CD4-positive, alpha-beta T cell treated with Interleukin-2 at 100 ng/mL for 4 hours (primary cell): ENCODE data around the gene KRTAP10-8.
A peak's percentile ranks its signal among the peaks of the same experiment; 100 is the strongest.
"Not testable (repeated sequence)": the region's sequence is repeated elsewhere in the genome, so short reads cannot be mapped to it uniquely, and the experiment has no call there.

Experiments used
- DNase-seq: peaks from one replicate; pipeline ENCODE4 v3.0.0-alpha.2; 2020; ENCODE audit warnings: low spot score

KRTAP10-8 gene

DNA sequence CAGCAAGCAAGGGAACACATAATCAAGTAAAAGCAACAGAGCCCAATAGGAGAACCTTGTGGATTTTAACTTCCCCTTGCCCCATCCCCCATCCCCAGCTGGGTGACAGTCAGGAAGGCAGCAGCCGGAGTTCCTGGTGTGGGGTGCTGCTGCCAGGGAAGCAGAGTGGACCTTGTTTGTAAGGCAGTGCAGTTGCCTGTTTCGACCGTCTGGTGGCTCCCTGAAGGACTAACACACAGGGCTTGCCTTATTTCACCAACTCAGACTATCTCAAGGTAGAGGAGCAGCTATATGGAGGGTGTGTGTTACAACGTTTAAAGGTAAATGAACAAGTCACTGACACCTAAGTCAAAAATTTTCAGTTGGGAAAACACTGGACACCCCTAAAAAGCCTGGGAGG lies 6.6 kb downstream of the KRTAP10-8 start:
- DNase-seq: no peak

DNA sequence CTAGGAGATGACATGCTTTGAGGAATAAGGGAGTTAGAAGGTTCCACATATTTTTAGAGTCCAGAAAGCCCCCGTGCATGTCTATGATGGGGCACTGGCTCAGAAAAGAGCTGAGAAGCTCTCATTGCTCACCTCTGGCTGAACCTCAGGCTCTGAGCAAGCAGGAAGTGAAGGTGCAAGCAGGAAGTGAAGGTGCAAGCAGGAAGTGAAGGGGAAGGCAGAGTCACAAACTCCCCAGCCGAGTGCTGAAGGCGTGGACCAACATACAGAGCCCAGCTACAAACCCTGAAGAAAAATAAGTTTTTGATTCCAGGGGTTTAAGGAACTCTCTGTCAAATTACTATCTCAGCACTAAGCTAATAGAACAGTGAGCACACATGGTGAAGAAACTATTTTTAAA lies 7.0 kb downstream of the KRTAP10-8 start:
- peak; percentile 74 for DNase-seq

DNA sequence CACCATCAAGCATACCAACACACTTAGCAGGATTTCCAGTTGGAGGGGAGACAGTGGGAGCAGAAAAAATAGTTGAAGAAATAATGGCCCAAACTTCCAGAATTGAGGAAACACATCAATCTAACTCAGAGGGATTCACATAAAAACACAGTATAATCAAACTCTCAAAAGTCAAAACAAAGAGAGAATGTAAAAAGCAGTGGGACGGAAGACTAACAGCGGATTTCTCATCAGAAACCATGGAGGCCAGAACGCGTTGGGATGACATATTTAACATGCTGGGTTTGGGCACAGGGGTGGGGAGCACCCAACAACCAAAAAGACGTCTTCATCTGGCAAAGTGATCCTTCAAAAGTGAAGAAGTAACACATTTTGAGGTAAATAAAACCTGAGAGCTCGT lies 8.0 kb downstream of the KRTAP10-8 start:
- DNase-seq: no peak

DNA sequence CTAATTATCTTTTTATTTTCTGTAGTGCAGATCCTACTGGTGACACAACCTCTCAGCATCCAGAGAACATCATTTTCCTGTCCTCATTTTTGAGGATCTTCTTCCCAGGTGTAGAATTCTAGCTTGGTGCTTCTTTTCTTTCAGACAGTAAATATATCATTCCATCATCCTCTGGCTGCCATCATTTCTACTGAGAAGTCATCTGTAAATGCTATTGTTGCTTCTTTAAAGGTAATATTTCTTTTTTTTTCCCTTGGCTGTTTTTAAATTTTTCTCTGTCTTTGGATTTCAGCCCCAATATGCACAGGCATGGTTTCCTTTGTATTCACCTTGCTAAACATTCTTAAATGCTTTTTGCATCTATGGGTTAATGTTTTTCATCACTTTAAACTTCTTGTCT lies 11.7 kb downstream of the KRTAP10-8 start:
- DNase-seq: no peak

DNA sequence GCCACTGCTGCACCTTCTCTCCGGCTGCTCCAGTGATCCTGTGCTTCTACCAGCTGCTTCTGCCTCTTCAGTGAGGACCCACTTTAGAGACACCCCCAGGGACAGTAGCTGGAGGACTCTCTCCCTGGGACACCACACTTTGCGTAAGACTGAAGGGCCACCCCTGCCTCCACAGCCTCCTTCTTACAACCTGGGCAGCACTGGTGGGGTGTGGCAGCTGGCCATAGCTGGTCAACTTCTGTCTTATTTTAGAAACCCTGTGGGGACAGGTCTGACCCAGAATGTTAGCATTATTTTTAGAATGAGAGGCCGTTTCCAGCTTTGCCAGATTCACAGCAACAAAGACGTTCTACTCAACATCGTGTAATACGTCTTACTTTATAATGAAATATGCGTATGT lies 13.9 kb downstream of the KRTAP10-8 start:
- DNase-seq: no peak

DNA sequence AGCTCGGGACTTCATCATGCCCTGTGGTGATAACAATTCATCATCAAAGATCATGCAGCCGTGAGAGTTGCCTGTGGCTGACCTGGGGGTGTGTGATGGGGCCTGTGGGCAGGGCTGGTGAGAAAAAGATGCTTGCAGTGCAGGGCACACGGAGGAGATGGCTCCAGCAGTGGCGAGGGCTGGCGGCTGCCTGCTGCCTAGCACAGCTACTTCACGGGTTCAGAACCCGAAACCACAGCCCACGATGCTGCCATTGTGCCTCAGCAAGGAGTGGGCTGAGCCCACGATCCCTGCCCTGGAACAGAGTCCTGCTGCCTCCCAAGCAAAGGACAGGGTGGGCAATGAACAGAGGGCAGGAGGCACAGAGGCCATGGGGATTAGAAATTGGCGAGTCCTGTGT lies 14.4 kb downstream of the KRTAP10-8 start:
- peak; percentile 33 for DNase-seq

- no peak for DNase-seq
These were observed 14.8 kb downstream of the KRTAP10-8 start, which contains the start of gene KRTAP10-9 for GRCh38 chr21:44626673-44627143. KRTAP10-9 (plus strand) TSS chr21:44627093; CDS start chr21:44627172, 79 bp downstream.

- not testable (repeated sequence) for DNase-seq
These were observed 15.4 kb downstream of the KRTAP10-8 start for GRCh38 chr21:44627181-44627822.

GRCh38 chr21:44627831-44628233 lies 16.0 kb downstream of the KRTAP10-8 start:
- not testable (repeated sequence) for DNase-seq

GRCh38 chr21:44628707-44629391 lies 17.0 kb downstream of the KRTAP10-8 start:
- no peak for DNase-seq

DNA sequence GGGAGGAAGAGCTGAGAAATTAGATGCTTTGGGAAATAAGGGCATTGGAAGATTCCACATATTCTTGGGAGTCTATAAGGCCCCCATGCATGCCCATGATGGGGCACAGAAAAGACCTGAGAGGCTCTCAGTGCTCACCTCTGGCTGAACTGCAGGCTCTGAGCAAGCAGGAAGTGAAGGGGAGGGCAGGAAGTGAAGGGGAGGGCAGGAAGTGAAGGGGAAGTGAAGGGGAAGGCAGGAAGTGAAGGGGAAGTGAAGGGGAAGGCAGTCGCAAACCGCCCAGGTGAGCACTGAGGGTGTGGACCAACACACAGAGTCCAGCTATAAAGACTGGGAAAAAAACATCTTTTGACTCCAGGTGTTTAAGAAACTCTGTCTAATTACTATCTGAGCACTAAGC lies 18.6 kb downstream of the KRTAP10-8 start:
- DNase-seq: no peak

DNA sequence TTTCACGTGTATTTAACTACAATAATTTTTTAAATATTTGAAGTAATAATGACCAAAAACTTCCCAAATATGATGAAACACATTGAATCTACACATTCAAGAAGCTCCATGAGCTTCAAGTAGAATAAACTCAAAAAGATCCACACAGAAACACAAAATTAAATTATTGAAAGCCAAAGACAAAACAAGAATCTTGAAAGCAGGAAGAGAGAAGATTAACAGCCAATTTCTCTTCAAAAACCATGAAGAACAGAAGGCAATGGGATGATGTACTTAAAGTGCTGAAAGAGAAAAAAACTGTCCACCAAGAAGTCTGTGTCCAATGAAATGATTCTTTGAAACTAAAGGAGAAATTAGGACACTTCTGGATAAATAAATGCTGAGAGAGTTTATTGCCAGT lies 20.2 kb downstream of the KRTAP10-8 start:
- no peak for DNase-seq

DNA sequence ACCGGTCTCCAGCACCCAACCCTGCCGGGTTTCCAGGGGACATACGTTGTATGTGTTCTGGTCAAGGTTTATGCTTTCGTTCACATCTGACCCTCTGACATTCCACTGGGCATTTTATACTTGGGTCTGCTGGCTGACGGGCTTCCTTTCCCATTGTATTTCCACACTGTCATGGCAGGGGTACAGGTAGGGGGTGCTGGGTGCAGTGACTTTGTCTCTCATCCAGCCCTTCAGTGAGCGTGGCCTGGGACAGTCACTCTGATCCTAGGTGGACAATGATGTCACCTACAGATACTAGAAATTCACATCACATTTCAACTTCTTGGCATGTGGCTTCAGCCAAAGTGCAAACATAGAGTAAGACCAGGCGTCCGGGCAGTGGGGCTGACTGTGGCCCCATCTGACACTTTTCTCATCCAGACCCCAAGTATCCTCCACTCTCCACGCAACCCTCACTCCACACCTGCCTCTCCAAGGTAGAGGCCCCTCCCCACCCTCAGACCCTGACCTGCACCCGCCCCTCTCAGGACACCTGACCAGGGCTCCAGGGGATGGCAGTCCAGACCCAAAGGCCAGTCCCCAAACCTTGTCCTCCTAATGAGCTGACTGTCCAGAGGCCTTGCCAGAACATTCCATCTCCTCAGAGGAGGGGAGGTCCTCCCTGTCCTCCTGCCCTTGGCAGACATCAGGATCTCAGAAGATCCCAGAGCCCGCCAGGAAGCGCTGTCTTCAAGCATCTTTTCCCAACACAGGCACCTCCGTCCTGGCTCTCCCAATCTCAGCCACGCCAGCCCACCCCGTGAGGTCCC lies 24.5 kb downstream of the KRTAP10-8 start:
- no peak for DNase-seq

GRCh38 chr21:44637018-44637850 lies 25.4 kb downstream of the KRTAP10-8 start, which contains the start of gene KRTAP10-10:
KRTAP10-10 (plus strand) TSS chr21:44637356; CDS start chr21:44637418, 62 bp downstream.
- DNase-seq: no peak

- not testable (repeated sequence) for DNase-seq
These were observed 26.0 kb downstream of the KRTAP10-8 start for GRCh38 chr21:44637851-44638348.

DNA sequence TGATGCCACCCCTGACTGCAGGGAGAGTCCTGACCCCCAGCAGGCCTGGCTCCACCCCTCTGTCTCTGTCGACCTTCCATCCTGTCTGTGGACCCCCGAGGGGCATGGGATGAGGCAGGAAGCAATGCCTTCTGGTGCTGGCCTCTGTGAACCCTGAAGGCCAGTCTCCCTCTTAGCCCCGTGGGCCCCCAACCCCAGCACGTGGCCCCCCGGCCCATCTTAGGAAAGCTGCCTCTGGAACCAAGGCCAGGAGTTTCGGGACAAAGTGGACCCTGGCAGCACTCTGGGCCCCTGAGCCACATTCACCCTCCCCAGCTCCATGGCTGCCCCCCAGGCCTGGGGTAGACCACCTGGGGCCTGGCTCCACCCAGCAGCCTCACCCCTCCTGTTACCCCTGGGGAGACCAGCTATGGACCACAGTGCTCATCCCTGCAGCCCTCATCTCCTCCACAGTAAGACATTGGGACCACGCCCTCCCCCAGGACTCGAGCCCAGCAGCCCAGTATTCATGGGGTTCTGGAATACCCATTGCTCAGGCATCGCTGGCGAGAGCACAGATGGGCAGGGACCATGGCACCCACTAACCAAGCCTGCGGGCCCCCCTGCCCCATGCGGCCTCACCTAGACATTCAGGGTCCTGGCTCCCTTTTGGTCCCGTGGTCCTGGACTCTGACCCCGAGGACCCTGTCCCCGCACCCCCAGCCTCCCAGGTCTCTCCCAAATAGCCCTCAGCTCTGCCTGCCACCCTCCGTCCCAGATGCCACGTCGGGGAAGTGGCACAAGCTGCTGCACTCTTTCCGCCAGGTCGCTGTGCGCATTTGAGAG lies 26.8 kb downstream of the KRTAP10-8 start:
- not testable (repeated sequence) for DNase-seq

DNA sequence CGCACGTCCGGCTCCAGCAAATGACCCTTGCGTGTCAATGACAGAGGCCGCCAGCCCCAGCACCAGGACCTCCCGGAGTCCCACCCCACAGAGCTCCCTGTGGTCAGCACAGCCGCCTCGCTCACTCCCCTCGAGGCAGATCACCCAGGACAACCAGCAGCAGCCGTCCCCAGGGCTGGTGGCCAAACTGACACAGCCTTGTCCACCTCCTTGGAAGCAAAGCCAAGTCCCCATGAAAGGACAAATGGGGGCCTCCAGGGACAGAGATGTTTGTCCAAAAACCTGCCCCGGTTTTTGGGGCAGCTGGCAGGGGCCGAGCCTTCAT lies 27.4 kb downstream of the KRTAP10-8 start:
- no peak for DNase-seq

GRCh38 chr21:44640761-44641160 lies 28.9 kb downstream of the KRTAP10-8 start:
- DNase-seq: no peak

- no peak for DNase-seq
These were observed 31.9 kb downstream of the KRTAP10-8 start for GRCh38 chr21:44643741-44644310.

- DNase-seq: no peak
These were observed 33.0 kb downstream of the KRTAP10-8 start for GRCh38 chr21:44644878-44645277.
